Endothelial cell of hepatic sinusoid (primary cell): ENCODE measurements around the gene LSM7.
"Not testable (repeated sequence)": the region's sequence is repeated elsewhere in the genome, so short reads cannot be mapped to it uniquely, and the experiment has no call there.

ENCODE experiments used
- in situ Hi-C: cut with HindIII; loops from 2 replicates; pipeline ENCODE4 v1.10.0; 2017; ENCODE audit warnings: low sequenced_read_pairs

The LSM7 gene

GRCh38 chr19:2282062-2282861, 46.1 kb downstream of the LSM7 start, which contains the start of gene PEAK3:
TSS of gene PEAK3 (minus strand) at chr19:2282175. CDS start at chr19:2280931, 1,244 bp downstream.
- in situ Hi-C loops = no loop called here

- in situ Hi-C loops = not testable (repeated sequence)
Observed at GRCh38 chr19:2281265-2282061, 46.9 kb downstream of the LSM7 start.

- in situ Hi-C loops = no loop called here
Observed at GRCh38 chr19:2280633-2281264, 47.6 kb downstream of the LSM7 start.

GRCh38 chr19:2278459-2279158, 49.8 kb downstream of the LSM7 start:
- in situ Hi-C loops = no loop called here

GRCh38 chr19:2277138-2277537, 51.2 kb downstream of the LSM7 start:
- in situ Hi-C loops = no loop called here

GRCh38 chr19:2276429-2276986, 51.9 kb downstream of the LSM7 start:
- in situ Hi-C loops = no loop called here

- in situ Hi-C loops = no loop called here
Observed at GRCh38 chr19:2275588-2276428, 52.6 kb downstream of the LSM7 start.

- in situ Hi-C loops = loop anchor here (5.0 kb wide), 2 partner anchors 38 to 52 kb away; partner anchors contain the start of genes LSM7, PLEKHJ1, SF3A2 and SPPL2B
Observed at GRCh38 chr19:2274931-2275535, 53.4 kb downstream of the LSM7 start.

GRCh38 chr19:2274185-2274711, 54.1 kb downstream of the LSM7 start:
- in situ Hi-C loops = loop anchor here (5.0 kb wide), 2 partner anchors 37 to 53 kb away; partner anchors contain the start of genes LSM7, PLEKHJ1, SF3A2 and SPPL2B

GRCh38 chr19:2273356-2274184, 54.8 kb downstream of the LSM7 start:
- in situ Hi-C loops = loop anchor here (5.0 kb wide), 2 partner anchors 36 to 54 kb away; partner anchors contain the start of genes LSM7, PLEKHJ1, SF3A2 and SPPL2B
